ENCODE data around the gene TMEM19.
"Not testable (repeated sequence)": the region's sequence is repeated elsewhere in the genome, so short reads cannot be mapped to it uniquely, and the experiment has no call there.

The TMEM19 gene

DNA sequence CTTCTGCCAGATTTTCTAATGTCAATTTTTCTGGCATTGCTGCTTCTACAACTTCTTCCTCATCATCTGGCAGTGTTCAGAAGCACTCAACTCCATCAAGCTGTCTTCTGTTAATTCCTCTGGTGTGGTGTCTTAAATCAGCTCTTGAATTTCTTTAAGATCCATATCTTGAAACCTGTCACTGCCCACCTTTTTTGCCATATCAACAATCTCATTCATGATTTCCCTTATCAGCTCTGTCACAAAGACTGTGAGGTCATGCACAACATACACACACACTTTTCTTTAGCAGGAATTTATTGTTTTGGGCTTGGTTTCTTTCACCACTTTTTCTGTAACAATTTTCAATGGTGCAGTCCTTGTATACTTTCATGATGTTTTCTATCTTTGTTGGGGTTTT, 14.6 kb upstream of the TMEM19 start:
- no peak for DNase-seq

- DNase-seq: no peak
Measured at GRCh38 chr12:71671816-71672215, 14.1 kb upstream of the TMEM19 start.

DNA sequence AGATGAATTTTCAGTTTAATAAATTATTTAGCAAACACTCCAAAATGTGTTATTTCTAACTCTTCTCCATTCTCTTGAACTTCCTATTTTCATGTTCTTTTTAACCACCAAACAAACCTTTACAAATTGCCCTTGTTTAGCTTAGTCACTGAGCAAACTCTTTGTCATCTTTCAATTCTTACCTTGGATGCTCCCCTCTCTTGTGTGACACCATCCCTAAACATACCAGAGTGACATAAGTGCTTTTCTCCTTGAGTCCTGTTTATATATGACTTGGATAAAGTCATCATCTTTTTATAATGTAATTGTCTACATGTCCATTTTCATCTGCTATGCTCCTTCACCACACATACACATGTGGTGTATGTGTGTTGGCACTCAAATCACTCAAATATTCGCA, 3.4 kb upstream of the TMEM19 start:
- no peak for DNase-seq

DNA sequence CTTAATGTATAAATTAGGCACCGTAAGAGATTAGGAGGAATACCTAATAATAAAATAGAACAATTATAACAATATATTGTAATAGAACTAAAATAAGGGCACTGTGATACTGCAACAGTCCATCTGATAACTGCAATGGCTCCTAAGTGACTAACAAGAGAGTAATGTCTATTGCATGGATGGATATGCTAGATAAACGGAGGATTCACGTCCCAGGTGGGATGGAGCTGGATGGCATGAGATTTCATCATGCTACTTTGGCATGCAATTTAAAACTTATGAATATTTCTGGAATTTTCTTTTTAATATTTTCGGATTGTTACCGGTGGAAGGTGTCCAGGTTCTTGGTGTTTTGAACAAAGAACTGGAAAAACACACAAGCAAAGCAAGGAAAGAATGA, 2.2 kb upstream of the TMEM19 start:
- no peak for DNase-seq

DNA sequence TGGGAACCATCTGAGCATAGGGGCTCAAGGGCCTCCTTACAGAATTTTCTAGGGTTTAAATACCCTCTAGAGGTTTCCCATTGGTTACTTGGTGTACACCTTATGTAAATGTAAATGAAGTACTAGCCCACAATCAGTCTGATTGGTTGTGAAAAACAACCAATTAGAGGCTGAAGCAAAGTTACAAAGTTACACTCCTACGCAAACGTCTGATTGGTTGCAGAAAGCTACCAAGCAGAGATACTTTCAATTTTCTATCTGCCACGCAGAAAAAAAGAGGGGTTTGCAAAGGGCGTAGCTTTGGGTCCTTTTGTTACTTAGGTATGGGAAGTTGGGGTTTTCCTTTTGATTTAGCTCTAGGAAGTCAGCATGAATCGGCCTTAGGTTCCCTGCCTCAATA, 1.8 kb upstream of the TMEM19 start:
- no peak for DNase-seq

DNA sequence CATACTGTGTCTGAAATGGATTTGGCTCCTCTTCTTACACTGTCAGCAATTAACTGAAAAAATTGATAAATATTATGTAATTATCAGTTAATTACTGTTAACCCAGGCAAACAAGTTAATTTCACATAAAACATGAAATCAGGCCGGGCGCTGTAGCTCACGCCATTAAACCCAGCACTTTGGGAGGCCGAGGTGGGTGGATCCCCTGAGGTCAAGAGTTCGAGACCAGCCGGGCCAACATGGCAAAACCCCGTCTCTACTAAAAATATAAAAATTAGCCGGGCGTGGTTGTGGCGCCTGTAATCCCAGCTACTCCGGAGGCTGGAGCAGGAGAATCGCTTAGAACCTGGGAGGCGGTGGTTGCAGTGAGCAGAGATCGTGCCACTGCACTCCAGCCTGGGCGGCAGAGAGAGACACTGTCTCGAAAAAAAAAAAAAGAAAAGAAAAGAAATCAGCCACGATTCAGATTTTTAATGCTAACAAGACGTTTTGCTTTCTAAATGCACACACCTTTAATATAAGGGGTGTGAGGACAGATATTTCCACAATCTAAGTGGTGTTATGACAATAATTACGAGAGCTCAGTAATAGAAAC, 473 bp upstream of the TMEM19 start:
- peak; percentile 15 for DNase-seq

- DNase-seq: no peak
Measured at GRCh38 chr12:71686658-71687025, 760 bp downstream of the TMEM19 start.

GRCh38 chr12:71687172-71687571, 1.3 kb downstream of the TMEM19 start:
- DNase-seq: not testable (repeated sequence)

DNA sequence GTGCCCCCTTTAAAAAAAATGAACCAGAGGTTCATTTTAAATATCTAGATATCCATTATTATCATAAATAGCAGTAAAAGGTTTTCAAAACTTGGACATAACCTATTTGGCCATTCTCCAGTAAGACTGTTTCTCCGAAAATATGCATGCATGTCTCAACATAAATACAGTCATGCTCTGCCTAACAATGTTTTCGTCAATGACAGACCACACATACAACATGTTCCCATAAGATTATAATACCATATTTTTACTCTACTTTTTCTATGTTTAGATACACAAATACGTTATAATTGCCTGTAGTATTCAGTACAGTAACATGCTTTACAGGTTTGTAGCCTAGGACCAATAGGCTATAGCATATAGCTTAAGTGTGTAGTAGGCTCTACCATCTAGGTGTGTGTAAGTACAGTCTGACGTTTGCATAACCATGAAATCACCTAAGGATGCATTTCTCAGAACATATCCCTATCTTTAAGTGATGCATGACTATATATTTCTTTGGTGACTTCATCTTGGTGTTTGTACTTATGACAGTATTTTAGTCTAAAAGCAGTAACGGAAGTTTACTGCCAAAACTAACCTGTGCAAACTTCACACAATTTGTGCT, 3.2 kb downstream of the TMEM19 start:
- no peak for DNase-seq

DNA sequence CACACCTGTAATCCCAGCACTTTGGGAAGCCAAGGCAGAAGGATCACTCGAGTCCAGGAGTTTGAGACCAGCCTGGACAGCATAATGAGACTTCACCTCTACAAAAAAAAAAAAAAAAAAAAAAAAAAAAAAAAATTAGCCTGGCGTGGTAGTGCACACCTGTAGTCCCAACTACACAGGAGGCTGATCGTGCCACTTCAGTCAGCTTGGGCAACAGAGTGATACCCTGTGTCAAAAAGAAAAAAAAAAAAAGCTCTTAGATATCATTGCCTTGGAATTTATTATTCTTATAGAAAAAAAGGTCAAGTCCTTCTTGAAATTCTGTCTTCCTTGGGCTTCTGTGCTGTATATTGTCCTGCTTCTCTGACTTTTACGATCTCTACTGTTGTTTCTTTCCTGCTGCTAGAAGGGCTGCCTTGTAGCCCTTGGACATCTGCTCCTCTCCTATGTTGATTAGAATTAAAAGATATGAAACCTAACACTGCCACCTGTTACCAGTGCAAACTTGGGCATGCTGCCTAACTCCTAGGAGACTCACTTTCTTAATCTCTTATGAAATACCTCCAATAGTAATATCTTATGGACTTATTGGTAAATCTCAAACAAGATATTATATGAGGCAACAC, 5.7 kb downstream of the TMEM19 start:
- no peak for DNase-seq

DNA sequence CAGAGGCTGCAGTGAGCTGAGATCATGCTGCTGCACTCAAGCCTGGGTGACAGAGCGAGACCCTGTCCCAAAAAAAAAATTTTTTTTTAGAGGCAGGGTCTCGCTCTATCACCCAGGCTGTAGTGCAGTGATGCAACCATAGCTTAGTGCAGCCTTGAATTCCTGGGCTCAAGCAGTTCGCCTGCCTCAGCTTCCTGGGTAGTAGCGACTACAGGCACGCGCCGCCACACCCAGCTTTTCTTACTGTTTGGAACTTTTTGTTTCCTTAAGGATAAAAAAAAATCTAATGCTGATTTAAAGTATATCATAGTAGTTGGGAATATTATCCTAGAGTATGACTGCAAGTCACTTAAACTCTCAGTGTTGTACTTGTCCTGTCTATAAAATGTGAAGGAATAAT, 7.2 kb downstream of the TMEM19 start:
- no peak for DNase-seq

- not testable (repeated sequence) for DNase-seq
Measured at GRCh38 chr12:71693651-71694050, 7.8 kb downstream of the TMEM19 start.

- no peak for DNase-seq
Measured at GRCh38 chr12:71694099-71694820, 8.4 kb downstream of the TMEM19 start.

DNA sequence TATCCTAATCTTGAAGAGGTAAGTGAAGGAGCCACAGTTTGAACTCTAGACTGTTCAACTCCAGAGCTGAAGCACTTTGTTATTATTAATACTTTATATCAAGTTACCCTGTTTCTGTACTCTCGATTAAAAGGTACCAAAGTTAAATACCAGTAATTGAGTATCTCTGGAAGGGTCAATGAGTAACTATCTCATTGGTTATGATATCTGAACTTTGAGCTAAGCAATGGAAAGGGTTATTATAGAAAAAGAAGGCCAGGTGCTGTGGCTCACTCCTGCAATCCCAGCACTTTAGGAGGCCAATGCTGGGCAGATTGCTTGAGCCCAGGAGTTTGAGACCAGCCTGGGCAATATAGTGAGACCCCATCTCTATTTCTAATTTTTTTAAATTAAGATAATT, 9.9 kb downstream of the TMEM19 start:
- DNase-seq: no peak

GRCh38 chr12:71702181-71702580, 16.3 kb downstream of the TMEM19 start:
- not testable (repeated sequence) for DNase-seq

- no peak for DNase-seq
Measured at GRCh38 chr12:71702590-71702989, 16.7 kb downstream of the TMEM19 start.

- no peak for DNase-seq
Measured at GRCh38 chr12:71703206-71703605, 17.3 kb downstream of the TMEM19 start.

DNA sequence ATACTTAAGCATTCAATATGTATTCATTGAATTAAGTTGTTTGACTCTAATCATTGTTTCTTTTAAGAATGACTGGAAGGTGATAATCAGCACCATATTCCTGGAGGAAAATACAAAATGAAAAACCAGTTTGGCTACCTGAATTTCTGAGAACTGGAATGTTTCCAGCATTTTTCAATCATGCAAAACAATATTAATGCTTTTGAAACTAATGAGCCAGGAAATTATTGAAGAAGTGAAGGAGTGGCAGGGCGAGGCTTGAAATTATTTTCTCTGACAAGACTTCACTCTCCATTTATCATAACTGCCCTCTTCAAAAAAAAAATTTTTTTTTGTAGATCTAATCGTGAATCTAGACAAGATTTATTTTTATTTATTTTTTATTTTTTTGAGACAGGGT, 19.0 kb downstream of the TMEM19 start:
- DNase-seq: no peak

- peak; percentile 12 for DNase-seq
Measured at GRCh38 chr12:71708658-71709057, 22.8 kb downstream of the TMEM19 start.

GRCh38 chr12:71710276-71711125, 24.6 kb downstream of the TMEM19 start:
- peak; percentile 92 for DNase-seq

DNA sequence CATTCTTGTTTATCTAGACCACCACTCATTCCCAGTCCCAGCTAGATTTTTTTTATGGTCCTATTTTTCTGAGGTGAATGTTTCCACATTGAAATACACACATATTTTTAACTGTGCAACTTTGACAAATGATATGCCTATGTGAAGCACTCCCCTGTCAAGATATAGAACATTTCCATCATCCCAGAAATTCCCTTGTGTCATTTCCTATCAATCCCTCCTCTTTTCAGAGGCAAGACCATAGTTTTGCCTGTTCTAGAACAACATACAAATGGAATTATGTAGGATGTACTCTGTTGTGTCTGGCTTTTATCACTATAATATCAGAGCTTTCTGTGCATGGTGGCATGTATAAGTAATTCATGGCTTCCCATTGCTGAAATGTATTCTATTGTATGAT, 32.7 kb downstream of the TMEM19 start:
- DNase-seq: no peak

- no peak for DNase-seq
Measured at GRCh38 chr12:71719647-71720370, 33.9 kb downstream of the TMEM19 start.

All from EL (cell line).